ENCODE results near the gene SRGAP3.

SRGAP3 gene

DNA sequence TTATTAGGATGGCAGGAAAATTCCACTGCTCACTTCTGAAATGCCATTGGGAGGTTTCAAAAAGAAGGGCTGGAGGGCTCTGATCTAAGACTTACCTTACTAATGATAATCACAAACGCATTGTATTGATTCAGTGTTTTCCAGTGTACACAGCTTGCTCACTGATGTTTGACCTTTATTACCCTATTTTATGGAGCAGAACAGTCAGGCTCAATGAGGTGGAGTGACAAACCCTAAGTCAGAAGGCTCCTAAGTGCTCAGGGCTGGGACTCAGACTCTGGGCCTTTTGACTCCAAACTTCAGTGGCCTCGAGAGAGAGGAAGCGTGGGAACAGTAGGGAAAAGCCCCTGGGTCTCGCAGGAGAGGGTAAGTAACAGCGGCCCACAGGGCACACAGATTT, 265.9 kb downstream of the SRGAP3 start:
- no peak overlapping the region for H2AFZ ChIP-seq (ENCODE audit: low read depth, low read length)
- no peaks in the 10 kb centered on the region for H4K20me1 ChIP-seq (ENCODE audit: insufficient read depth, low read length)
- H3K36me3 ChIP-seq (replicated peaks; ENCODE audit: low read depth, low read length) = no peaks in the 10 kb centered on the region
- peaks cover 19% of the 10 kb centered on the region for H3K27me3 ChIP-seq (ENCODE audit: low read depth, low read length)
- TF ChIP-seq, protein P1, sequence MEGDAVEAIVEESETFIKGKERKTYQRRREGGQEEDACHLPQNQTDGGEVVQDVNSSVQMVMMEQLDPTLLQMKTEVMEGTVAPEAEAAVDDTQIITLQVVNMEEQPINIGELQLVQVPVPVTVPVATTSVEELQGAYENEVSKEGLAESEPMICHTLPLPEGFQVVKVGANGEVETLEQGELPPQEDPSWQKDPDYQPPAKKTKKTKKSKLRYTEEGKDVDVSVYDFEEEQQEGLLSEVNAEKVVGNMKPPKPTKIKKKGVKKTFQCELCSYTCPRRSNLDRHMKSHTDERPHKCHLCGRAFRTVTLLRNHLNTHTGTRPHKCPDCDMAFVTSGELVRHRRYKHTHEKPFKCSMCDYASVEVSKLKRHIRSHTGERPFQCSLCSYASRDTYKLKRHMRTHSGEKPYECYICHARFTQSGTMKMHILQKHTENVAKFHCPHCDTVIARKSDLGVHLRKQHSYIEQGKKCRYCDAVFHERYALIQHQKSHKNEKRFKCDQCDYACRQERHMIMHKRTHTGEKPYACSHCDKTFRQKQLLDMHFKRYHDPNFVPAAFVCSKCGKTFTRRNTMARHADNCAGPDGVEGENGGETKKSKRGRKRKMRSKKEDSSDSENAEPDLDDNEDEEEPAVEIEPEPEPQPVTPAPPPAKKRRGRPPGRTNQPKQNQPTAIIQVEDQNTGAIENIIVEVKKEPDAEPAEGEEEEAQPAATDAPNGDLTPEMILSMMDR (IDR thresholded peaks at IDR 0.05; ENCODE audit: low read depth, low read length) = no peak
- no peak for TF ChIP-seq EZH2phosphoT487 (IDR thresholded peaks at IDR 0.05; ENCODE audit: low read depth)
- H3K4me1 ChIP-seq (ENCODE audit: low read length) = peaks cover 37% of the 10 kb centered on the region
- no peak overlapping the region for H3K27ac ChIP-seq (ENCODE audit: low read length)
- no peak overlapping the region for H3K4me3 ChIP-seq (ENCODE audit: low read length)
- no peaks in the 10 kb centered on the region for H3K79me2 ChIP-seq (ENCODE audit: low read length)
- H3K9ac ChIP-seq (ENCODE audit: low read length) = no peak overlapping the region
- no peak overlapping the region for H3K4me2 ChIP-seq (ENCODE audit: low read length)
- 0 out of 2 replicates have a peak, but pooled peaks cover 5% of the 10 kb centered on the region for H3K9me3 ChIP-seq (ENCODE audit: insufficient read depth, low read length)

DNA sequence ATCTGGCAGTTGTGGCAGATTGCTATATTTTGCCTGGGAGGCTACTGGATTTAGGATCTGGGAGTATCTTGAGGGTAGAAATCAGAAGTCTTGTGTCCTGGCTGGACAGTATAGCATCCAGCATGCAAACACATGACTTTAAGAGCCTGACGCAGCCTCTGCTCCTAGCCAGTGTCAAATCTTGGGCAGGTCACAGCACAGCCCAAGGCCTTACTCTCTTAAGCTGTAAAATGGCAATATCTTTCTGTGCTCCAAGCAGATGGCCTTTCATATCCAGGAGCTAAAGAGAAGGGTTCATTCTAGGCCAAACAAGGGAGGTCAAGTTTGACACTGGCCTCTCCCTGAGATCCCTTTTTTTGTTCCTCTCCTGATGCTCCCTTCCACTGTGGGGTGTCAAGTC, 266.4 kb downstream of the SRGAP3 start:
- Histone ChIP-seq H3K27me3 (ENCODE audit: low read depth, low read length) (peaks cover 24% of the 10 kb centered on the region), H3K4me1 (ENCODE audit: low read length) (peaks cover 34% of the 10 kb centered on the region), H3K9me3 (ENCODE audit: insufficient read depth, low read length) (0 out of 2 replicates have a peak, but pooled peaks cover 5% of the 10 kb centered on the region), H3K27ac (ENCODE audit: low read length) (no peak overlapping the region), H2AFZ (ENCODE audit: low read depth, low read length) (no peak overlapping the region), H3K79me2 (ENCODE audit: low read length) (no peaks in the 10 kb centered on the region), H4K20me1 (ENCODE audit: insufficient read depth, low read length) (no peaks in the 10 kb centered on the region), H3K36me3 (replicated peaks; ENCODE audit: low read depth, low read length) (no peaks in the 10 kb centered on the region), H3K9ac (ENCODE audit: low read length) (no peak overlapping the region), H3K4me3 (ENCODE audit: low read length) (no peak overlapping the region), H3K4me2 (ENCODE audit: low read length) (peak overlapping the region; percentile 44)
- TF ChIP-seq, protein P1 (IDR thresholded peaks at IDR 0.05; ENCODE audit: low read depth, low read length) = no peak
- TF ChIP-seq EZH2phosphoT487 (IDR thresholded peaks at IDR 0.05; ENCODE audit: low read depth) = no peak

DNA sequence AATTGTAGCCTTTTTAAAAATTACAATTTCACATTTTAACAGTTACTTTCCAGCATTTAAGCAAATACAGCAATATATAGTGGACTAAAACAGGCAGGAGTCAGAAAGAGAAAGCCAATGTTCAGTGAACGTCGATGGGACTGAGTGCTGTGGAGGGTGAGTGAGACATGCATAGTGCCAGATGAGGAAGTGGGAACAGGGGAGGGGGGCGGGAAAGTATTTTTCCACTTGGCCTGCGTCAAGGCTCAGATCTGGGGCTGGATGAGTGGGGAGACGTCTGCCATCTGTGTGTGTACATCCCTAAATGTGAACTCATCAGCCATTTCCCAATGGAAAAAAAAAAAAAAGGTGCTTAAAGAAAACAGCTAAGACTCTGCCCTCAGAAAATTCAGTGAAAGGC, 266.9 kb downstream of the SRGAP3 start:
- H4K20me1 ChIP-seq (ENCODE audit: insufficient read depth, low read length) = no peaks in the 10 kb centered on the region
- peaks cover 30% of the 10 kb centered on the region for H3K4me1 ChIP-seq (ENCODE audit: low read length)
- TF ChIP-seq, protein P1 (IDR thresholded peaks at IDR 0.05; ENCODE audit: low read depth, low read length) = no peak
- no peak for TF ChIP-seq EZH2phosphoT487 (IDR thresholded peaks at IDR 0.05; ENCODE audit: low read depth)
- H2AFZ ChIP-seq (ENCODE audit: low read depth, low read length) = no peak overlapping the region
- 0 out of 2 replicates have a peak, but pooled peaks cover 5% of the 10 kb centered on the region for H3K9me3 ChIP-seq (ENCODE audit: insufficient read depth, low read length)
- peak overlapping the region; percentile 44 for H3K4me2 ChIP-seq (ENCODE audit: low read length)
- H3K27ac ChIP-seq (ENCODE audit: low read length) = no peak overlapping the region
- no peaks in the 10 kb centered on the region for H3K36me3 ChIP-seq (replicated peaks; ENCODE audit: low read depth, low read length)
- H3K79me2 ChIP-seq (ENCODE audit: low read length) = no peaks in the 10 kb centered on the region
- no peak overlapping the region for H3K4me3 ChIP-seq (ENCODE audit: low read length)
- H3K27me3 ChIP-seq (ENCODE audit: low read depth, low read length) = peaks cover 29% of the 10 kb centered on the region
- H3K9ac ChIP-seq (ENCODE audit: low read length) = no peak overlapping the region

DNA sequence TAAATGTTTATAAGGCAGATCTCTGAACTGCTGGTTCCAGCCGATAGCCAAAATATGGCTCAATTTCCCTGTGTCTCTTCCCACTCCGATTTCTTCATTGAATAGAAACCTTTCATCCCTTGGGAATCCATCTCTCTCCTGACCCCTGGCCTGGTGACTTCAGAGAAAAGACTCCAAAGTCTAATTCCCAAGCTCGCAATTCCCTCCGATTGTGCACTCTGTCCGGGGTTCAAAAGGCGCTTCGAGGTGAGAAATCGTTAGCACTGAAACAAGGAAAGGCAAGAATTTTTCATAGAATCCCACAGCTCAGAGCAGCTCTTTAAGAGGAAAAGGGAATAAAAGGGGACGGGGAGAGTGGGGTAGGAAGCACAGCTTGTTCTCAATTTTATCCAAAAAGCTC, 267.7 kb downstream of the SRGAP3 start:
- Histone ChIP-seq H3K27me3 (ENCODE audit: low read depth, low read length) (peaks cover 29% of the 10 kb centered on the region), H4K20me1 (ENCODE audit: insufficient read depth, low read length) (no peaks in the 10 kb centered on the region), H3K36me3 (replicated peaks; ENCODE audit: low read depth, low read length) (no peaks in the 10 kb centered on the region), H3K4me2 (ENCODE audit: low read length) (no peak overlapping the region), H3K9me3 (ENCODE audit: insufficient read depth, low read length) (0 out of 2 replicates have a peak, but pooled peaks cover 5% of the 10 kb centered on the region), H3K4me3 (ENCODE audit: low read length) (no peak overlapping the region), H3K9ac (ENCODE audit: low read length) (no peak overlapping the region), H3K79me2 (ENCODE audit: low read length) (no peaks in the 10 kb centered on the region), H2AFZ (ENCODE audit: low read depth, low read length) (no peak overlapping the region), H3K27ac (ENCODE audit: low read length) (no peak overlapping the region), H3K4me1 (ENCODE audit: low read length) (peaks cover 28% of the 10 kb centered on the region)
- TF ChIP-seq, protein P1 (IDR thresholded peaks at IDR 0.05; ENCODE audit: low read depth, low read length) = no peak
- no peak for TF ChIP-seq EZH2phosphoT487 (IDR thresholded peaks at IDR 0.05; ENCODE audit: low read depth)

All from OCI-LY3 (cell line).